ENCODE data around the gene ZMIZ1.
A peak's percentile ranks its signal among the peaks of the same experiment; 100 is the strongest.

DNA sequence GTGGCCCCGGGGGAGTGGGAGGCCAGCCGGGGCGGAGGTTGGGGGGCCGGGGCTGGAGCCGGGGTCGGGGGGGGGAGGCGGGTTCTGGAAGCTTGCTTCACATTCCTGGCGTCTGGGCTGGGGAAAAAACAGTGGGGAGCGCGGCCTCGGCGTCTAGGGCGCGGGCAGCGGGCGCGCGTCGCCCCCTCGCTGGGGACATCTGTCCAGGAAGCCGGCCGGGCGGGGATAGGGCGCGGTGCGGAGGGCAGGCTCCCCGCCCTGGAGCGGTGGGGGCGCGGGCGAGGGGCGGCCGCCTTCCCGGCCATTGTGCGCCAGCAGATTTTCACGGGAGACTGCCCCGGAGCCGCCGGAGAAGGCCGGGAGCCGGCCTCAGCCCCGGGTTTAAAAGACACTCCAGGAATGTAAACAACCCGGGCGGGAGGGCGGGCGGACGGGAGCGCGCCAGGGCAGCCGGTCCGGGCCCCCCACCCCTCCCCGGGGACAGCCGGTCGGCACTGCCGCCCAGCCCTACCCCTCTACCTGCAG is 1.4 kb downstream of the ZMIZ1 start:
- no peak for TF ChIP-seq CTCF (IDR thresholded peaks at IDR 0.05)
- TF ChIP-seq POLR2AphosphoS5 (IDR thresholded peaks at IDR 0.05) = peak in 1 of 2 donors; percentile 17
- TF ChIP-seq EP300 (IDR thresholded peaks at IDR 0.05) = no peak
